Measurements from ENCODE around the gene COL5A2.

DNA sequence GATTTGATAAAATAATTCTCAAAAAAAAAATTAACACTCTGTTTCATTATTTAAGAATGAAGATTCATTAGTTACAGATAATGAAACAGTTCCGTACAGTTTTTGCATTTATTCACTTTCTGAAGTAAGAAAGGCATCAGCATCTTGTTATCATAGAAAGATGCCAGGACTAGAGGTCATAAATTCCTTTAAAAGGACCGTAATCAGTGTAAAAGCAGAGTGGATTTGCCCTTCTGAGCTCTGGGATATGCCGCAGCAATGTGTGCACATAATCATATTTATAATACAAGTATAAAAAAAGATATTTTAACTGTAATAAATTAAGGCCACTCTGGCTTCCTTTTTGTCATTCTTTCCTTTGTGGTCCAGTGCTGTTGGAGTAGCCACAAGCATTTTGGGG, 37.5 kb upstream of the COL5A2 start:
- no peak for TF ChIP-seq POLR2AphosphoS5 (IDR thresholded peaks at IDR 0.05)
- TF ChIP-seq, protein P1, sequence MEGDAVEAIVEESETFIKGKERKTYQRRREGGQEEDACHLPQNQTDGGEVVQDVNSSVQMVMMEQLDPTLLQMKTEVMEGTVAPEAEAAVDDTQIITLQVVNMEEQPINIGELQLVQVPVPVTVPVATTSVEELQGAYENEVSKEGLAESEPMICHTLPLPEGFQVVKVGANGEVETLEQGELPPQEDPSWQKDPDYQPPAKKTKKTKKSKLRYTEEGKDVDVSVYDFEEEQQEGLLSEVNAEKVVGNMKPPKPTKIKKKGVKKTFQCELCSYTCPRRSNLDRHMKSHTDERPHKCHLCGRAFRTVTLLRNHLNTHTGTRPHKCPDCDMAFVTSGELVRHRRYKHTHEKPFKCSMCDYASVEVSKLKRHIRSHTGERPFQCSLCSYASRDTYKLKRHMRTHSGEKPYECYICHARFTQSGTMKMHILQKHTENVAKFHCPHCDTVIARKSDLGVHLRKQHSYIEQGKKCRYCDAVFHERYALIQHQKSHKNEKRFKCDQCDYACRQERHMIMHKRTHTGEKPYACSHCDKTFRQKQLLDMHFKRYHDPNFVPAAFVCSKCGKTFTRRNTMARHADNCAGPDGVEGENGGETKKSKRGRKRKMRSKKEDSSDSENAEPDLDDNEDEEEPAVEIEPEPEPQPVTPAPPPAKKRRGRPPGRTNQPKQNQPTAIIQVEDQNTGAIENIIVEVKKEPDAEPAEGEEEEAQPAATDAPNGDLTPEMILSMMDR (IDR thresholded peaks at IDR 0.05), result no peak
- no peak for TF ChIP-seq POLR2A (IDR thresholded peaks at IDR 0.05)
- TF ChIP-seq EP300 (IDR thresholded peaks at IDR 0.05; ENCODE audit: low read depth), result no peak
